SIG-M5 treated with dmso at 0.1 percent for 504 hours (cell line): ENCODE data around the gene PBX4.

ENCODE experiments used
- DNase-seq: peaks from one replicate; lab custom pipeline; 2025; ENCODE audit not compliant: unreplicated experiment; lab: John Stamatoyannopoulos, UW

Gene PBX4

DNA sequence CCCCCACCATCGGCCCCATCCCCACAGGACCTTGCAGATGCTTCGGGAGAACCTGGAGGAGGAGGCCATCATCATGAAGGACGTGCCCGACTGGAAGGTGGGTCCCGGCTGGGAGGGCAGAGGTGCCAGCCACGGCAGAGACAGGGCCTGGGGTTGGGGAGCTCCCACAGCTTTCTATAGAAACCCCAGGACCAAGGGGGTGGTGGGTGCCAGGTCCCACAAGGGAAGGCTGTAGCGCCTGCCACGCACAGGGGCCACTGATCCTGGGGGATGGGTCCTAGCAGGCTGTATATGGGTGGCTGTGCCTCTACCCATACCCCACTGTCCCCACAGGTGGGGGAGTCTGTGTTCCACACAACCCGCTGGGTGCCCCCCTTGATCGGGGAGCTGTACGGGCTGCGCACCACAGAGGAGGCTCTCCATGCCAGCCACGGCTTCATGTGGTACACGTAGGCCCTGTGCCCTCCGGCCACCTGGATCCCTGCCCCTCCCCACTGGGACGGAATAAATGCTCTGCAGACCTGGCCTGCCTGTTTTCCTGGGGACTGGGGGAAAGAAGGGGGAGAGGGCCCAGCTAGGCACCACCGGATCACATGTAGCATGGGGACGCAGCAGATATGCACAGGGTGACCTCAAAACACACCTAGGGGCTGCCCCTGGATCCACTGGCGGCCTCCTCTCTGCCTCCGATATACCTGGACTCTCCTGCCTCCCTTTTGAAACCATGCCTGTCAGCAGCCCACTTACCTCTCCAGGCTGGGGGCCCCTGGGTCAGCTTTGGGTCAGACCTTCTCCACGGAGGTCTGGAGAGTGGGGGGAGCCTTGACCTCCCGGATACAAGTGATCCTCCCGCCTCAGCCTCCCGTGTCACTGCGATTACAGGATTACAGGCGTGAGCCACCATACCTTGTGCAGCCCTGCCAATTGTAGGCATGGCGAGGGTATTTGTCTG is 90.5 kb downstream of the PBX4 start:
- no peak for DNase-seq

DNA sequence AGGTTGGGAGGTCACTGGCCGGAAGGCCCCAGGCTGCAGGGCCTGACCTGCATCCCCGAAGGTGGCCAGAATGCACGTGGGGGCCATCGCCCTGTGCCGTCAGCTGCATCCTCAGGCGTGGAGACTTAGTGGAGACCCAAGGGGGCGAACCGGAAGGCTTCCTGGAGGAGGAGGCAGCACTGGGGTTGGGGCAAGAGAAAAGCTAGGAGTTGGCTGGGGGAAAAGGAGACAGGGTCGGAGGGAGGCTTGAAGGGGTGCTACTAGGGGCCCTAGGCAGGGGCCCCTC is 91.2 kb downstream of the PBX4 start:
- DNase-seq: no peak

DNA sequence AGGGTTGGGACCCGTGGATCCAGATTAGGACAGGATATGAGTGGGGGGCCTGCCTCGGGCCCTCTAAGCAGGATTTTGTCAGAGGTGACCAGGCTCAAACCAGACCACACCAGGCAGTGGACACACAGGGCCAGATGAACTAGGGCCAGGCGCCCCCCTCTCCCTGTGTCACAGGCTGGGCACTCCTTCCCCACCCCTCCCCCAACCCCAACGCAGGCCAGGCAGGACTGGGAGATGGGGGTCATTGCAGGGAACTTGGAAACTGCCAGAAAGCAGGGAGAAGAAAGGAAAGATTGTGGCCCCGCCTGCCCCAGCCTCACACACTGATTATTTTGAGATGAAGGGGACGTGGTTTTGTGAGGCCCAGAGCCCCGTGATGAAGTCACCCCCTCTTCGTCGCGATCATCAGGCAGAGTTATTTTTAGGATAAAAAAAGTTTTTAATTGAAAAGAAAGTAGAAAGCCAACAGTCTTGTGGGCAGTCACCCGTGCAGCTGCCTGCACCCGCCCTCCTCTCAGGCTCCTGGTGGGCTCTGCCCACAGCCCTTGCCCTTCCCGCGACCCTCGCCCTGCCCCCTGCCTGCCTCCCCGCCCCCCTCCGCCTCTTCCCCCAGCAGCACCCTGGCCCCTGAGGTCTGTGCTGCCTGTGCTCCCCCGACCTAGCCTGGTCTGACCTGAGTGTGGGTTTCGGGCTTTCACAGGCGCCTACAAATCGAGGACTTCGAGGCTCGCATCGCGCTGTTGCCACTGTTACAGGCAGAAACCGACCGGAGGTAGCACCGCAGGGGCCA is 91.7 kb downstream of the PBX4 start:
- no peak for DNase-seq

DNA sequence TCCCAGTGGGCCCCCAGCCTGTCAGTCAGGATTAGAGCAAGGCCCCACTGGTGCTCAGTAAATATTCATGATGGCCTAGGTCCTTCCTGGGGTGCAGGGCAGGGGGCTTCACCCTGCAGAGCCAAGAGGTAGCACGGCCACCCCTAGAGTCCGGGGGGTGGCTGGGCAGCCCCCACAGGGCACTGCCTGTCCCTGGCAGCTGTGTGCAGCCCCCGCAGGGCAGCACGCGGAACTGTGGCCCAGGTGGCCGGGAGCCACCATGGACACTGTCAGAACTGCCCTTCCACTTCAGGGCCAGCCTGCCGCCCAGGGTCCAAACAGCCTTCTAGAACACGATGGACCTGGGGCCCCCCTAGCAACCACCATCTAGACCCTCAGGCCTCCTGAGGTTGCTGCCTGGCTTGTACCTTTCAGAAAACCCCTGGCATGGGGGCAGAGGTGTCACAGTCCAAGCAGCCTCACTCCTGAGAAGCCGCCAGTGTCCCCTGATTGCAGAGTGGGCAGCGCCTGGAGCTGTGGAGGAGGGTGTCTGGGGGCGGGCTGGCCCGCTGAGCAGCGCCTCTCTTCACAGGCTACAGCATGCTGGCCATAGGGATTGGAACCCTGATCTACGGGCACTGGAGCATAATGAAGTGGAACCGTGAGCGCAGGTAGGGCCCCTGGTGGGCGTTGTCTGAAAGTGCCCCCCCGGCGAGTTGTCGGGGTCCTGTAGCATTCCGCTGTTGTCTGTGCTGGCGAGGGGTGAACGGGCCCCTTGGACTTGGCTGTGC is 92.7 kb downstream of the PBX4 start:
- DNase-seq: no peak

DNA sequence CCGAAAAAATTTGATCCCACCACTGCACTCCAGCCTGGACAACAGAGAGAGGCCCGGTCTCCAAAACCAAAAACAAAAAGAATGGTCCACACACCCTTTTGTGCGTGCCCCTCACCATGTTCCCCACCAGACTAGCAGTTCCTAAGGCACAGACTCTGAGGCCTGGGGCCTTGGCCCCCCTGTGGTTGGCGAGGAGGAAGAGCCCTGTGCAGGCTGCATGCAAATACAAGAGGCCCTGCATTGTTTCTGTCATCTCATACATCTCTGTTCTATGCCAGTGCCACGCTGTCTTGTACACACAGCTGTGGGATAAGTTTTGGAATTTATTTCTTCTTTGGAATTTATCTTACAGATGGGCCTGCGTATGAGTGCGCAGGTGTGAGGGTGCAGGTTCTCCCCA is 94.4 kb downstream of the PBX4 start:
- DNase-seq: no peak

DNA sequence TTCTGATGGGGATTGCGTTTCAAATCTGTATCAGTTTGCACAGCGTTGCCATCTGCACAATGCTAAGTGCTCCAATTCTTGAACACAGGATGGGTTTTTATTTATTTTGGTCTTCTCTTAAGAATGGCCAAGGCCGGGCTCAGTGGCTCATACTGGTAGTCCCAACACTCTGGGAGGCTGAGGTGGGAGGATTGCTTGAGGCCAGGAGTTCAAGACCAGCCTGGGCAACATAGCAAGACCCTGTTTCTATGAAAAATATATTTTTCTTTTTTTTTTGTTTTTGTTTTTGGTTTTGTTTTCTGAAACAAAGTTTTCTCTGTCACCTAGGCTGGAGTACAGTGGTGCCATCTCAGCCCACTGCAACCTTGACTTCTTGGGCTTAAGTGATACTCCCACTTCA is 95.3 kb downstream of the PBX4 start:
- DNase-seq: no peak

DNA sequence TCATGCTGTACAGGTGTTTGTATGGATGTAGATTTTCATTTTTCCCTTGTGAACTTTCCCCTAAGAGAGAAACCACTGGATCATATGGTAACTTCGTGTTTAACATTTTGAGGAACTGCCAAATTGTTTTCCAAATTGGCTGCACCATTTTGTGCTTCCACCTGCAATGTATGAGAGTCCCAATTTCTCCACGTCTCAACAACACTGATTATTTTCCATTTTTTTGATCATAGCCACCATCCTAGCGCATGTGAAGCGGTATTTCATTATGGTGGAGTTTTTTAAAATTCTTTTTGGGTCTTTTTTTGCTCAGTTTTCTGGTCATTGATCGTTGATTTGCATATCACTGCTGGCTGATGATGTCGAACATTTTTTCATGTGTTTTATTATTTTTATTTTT is 97.5 kb downstream of the PBX4 start:
- no peak for DNase-seq

DNA sequence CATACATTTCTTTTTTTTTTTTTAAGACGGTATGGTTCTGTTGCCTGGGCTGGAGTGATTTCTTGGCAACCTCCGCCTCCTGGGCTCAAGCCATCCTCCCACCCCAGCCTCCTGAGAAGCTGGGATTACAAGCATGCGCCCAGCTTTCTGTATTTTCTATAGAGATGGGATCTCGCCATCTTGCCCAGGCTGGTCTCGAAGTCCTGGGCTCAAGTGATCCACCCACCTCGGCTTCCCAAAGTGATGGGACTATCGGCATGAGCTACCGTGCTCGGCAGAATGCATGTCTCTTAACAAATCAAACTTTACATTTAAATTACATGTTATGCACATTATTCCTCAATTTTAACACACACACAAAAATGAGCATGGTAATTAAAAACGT is 101.3 kb downstream of the PBX4 start:
- DNase-seq: no peak

DNA sequence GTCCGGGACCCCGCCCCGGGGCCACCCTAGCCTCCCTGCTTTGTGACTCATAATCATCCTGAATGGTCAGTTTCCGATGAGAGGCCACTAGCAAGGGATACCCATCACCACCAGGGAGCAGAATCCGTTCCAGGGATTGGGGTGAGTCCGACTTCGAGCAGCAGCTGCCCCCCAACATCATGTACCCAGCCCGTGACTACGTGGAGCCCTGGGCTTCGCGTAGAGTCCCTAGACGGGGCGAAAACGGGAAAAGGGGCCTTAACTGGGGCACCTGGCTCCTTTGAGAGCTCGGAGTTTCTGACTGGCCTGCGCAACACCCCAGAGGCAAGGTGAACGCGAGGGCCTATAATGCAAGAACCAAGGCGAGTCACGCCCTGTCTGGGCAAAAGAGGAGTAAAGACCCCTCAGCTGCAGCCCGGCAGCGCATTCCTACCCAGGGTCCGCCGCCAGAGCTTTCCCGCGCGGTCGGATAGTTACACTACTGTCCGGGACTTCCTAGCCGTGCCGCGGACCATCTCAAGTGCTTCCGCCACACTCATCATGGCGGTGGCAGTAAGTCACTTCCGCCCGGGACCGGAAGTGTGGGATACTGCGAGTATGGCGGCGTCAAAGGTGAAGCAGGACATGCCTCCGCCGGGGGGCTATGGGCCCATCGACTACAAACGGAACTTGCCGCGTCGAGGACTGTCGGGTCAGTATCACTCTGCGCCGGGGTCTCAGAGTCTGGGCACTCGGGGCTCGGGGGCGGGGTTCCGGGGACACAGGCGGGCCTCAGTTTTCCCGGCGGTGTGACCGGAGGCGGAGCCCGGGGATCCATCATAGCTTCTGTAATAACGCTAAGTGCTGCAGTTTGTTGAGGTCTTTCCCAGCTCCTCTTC is 102.6 kb downstream of the PBX4 start, which contains the start of gene NDUFA13:
Gene NDUFA13, plus strand, starts transcription at position 584 of the 878 bp plus-strand sequence. Its CDS starts 14 bp downstream, at position 598.
- peak; percentile 83 for DNase-seq

DNA sequence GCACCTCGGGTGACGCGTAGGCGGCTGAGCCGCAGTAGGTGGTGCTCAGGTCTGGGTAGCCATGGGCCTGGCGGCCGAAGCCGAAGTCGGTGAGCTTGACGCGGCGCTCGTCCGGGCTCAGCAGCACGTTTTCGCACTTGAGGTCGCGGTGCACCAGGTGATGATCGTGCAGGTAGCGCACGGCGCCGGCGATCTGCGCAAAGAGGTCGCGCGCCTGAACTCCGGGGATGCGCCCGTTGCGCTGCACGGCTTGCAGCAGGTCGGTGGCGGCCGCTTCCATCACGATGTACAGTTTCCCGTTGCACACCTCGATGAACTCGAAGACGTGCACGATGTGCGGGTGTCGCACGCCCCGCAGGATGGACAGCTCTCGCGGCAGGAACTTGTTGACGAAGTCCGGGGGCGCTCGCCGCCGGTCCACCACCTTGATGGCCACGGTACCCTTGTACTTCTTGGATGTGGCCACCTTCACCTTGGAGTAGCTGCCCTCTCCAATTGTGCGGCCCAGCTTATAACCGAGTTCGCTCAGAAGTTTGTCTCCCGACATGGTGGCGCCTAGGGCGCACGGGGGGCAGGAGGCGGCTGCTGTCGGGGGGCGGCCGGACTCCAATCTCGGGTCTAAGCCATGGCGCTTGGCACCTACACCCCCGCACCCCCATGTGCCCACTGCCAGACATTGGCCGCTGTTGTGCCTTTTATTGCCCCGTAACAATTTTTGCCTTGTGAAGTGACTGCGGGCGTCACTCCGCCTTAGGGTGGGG is 103.4 kb downstream of the PBX4 start, which contains the start of gene TSSK6:
Gene TSSK6, minus strand, starts transcription at position 668 of the 761 bp plus-strand sequence. Its CDS starts 121 bp downstream, at position 547.
- no peak for DNase-seq

DNA sequence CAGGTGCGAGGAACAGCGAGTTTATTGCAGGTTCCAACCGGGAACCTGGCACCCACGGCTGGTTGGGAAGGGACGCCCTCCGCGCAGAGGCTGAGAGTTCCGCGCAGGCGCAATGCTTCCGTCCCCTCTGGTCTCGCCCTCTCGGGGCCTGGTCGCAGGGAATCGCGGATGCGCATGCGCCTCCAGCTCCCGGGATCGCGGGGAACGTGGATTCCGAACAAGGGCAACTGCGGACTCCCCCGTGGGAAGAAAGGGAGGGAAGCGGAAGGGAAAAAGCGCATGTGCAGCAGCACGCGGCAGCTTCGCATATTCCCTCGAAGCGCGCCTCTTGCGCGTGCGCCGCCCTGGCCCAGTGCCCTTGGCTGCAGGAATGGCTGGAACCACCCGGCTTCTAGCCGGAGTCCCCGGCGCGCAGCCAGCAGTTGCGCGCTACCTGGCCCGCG is 104.3 kb downstream of the PBX4 start:
- no peak for DNase-seq

DNA sequence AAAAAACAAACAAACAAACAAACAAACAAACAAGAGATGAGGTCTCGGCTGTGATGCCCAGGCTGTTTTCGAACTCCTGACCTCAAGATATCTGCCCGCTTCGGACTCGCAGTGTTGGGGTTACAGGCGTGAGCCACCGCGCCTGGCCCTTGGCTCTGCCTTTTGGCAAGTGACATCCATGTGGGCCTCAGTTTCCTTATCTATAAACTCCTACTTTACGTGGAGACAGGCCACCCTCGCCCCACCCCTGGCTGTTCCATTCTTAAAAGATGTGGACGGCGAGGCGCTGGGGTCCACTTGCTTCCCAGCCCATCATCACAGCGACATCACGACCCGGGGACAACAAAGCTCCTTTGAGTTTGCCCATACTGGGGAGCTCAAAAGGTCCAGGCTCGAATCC is 104.8 kb downstream of the PBX4 start:
- no peak for DNase-seq
